HG02884 (cell line): Measurements from ENCODE around the gene DRD3.

Experiments used
- ATAC-seq: cut with Tn5 transposase; IDR thresholded peaks from one replicate; pipeline ENCODE4 v1.9.1; 2021; ENCODE audit warnings: mild to moderate bottlenecking, moderate library complexity; ENCODE audit not compliant: unreplicated experiment

Gene DRD3

GRCh38 chr3:114122027-114122709 is 56.7 kb downstream of the DRD3 start:
- ATAC-seq, result no peak

GRCh38 chr3:114120211-114120610 is 58.6 kb downstream of the DRD3 start:
- ATAC-seq, result no peak

GRCh38 chr3:114119776-114120175 is 59.1 kb downstream of the DRD3 start:
- ATAC-seq, result no peak

GRCh38 chr3:114115143-114115542 is 63.7 kb downstream of the DRD3 start:
- ATAC-seq, result no peak

- ATAC-seq, result no peak
Observed at GRCh38 chr3:114114719-114115118, 64.1 kb downstream of the DRD3 start.

- ATAC-seq, result no peak
Observed at GRCh38 chr3:114112696-114113095, 66.2 kb downstream of the DRD3 start.

- no peak for ATAC-seq
Observed at GRCh38 chr3:114111060-114111770, 67.6 kb downstream of the DRD3 start.

GRCh38 chr3:114110439-114110838 is 68.4 kb downstream of the DRD3 start:
- ATAC-seq, result no peak

GRCh38 chr3:114108137-114108536 is 70.7 kb downstream of the DRD3 start:
- no peak for ATAC-seq

GRCh38 chr3:114104414-114104813 is 74.4 kb downstream of the DRD3 start:
- ATAC-seq, result no peak

GRCh38 chr3:114103858-114104257 is 75.0 kb downstream of the DRD3 start:
- ATAC-seq, result no peak

GRCh38 chr3:114103181-114103580 is 75.7 kb downstream of the DRD3 start:
- ATAC-seq, result no peak

GRCh38 chr3:114101101-114101500 is 77.8 kb downstream of the DRD3 start:
- ATAC-seq, result no peak

GRCh38 chr3:114095796-114096195 is 83.1 kb downstream of the DRD3 start:
- no peak for ATAC-seq

GRCh38 chr3:114093596-114093995 is 85.3 kb downstream of the DRD3 start:
- ATAC-seq, result no peak

- no peak for ATAC-seq
Observed at GRCh38 chr3:114093016-114093380, 85.9 kb downstream of the DRD3 start.

GRCh38 chr3:114092151-114093015 is 86.5 kb downstream of the DRD3 start:
- ATAC-seq, result no peak

GRCh38 chr3:114089675-114090074 is 89.2 kb downstream of the DRD3 start:
- no peak for ATAC-seq

- no peak for ATAC-seq
Observed at GRCh38 chr3:114086356-114086755, 92.5 kb downstream of the DRD3 start.

GRCh38 chr3:114083112-114083511 is 95.7 kb downstream of the DRD3 start:
- no peak for ATAC-seq

- no peak for ATAC-seq
Observed at GRCh38 chr3:114081037-114081436, 97.8 kb downstream of the DRD3 start.

GRCh38 chr3:114080201-114080600 is 98.7 kb downstream of the DRD3 start:
- ATAC-seq, result no peak
